ENCODE results near the gene SPECC1.
"Not testable (repeated sequence)": the region's sequence is repeated elsewhere in the genome, so short reads cannot be mapped to it uniquely, and the experiment has no call there.

The SPECC1 gene

GRCh38 chr17:20314834-20315233 is 305.7 kb downstream of the SPECC1 start:
- H3K4me3 ChIP-seq (ENCODE audit: low read depth, low read length), result no peak overlapping the region
- TF ChIP-seq CTCF (IDR thresholded peaks at IDR 0.05; ENCODE audit: control insufficient read depth, extremely low read depth, insufficient read depth), result no peak

GRCh38 chr17:20315311-20315710 is 306.2 kb downstream of the SPECC1 start:
- no peak for TF ChIP-seq CTCF (IDR thresholded peaks at IDR 0.05; ENCODE audit: control insufficient read depth, extremely low read depth, insufficient read depth)
- DNase-seq (ENCODE audit: low read depth), result no peak
- no peak overlapping the region for H3K4me3 ChIP-seq (ENCODE audit: low read depth, low read length)

More at GRCh38 chr17:20314834-20315233, 305.7 kb downstream of the SPECC1 start:
- no peak for DNase-seq (ENCODE audit: low read depth)

GRCh38 chr17:20315821-20316220 is 306.7 kb downstream of the SPECC1 start:
- H3K4me3 ChIP-seq (ENCODE audit: low read depth, low read length), result no peak overlapping the region
- TF ChIP-seq CTCF (IDR thresholded peaks at IDR 0.05; ENCODE audit: control insufficient read depth, extremely low read depth, insufficient read depth), result no peak
- DNase-seq (ENCODE audit: low read depth), result no peak

GRCh38 chr17:20320535-20321229 is 311.5 kb downstream of the SPECC1 start:
- H3K4me3 ChIP-seq (ENCODE audit: low read depth, low read length), result not testable (repeated sequence)
- DNase-seq (ENCODE audit: low read depth), result peak; percentile 22
- TF ChIP-seq CTCF (IDR thresholded peaks at IDR 0.05; ENCODE audit: control insufficient read depth, extremely low read depth, insufficient read depth), result peak; percentile 84

GRCh38 chr17:20321357-20321756 is 312.2 kb downstream of the SPECC1 start:
- peak overlapping the region; percentile 25; the same call in 1 of the 2 replicates for H3K4me3 ChIP-seq (ENCODE audit: low read depth, low read length)
- not testable (repeated sequence) for DNase-seq (ENCODE audit: low read depth)

GRCh38 chr17:20327739-20328138 is 318.6 kb downstream of the SPECC1 start:
- not testable (repeated sequence) for DNase-seq (ENCODE audit: low read depth); H3K4me3 ChIP-seq (ENCODE audit: low read depth, low read length)

- not testable (repeated sequence) for H3K4me3 ChIP-seq (ENCODE audit: low read depth, low read length); DNase-seq (ENCODE audit: low read depth)
Observed at GRCh38 chr17:20351405-20351804, 342.2 kb downstream of the SPECC1 start.

GRCh38 chr17:20352567-20352966 is 343.4 kb downstream of the SPECC1 start:
- not testable (repeated sequence) for H3K4me3 ChIP-seq (ENCODE audit: low read depth, low read length); DNase-seq (ENCODE audit: low read depth)

GRCh38 chr17:20363846-20364245 is 354.7 kb downstream of the SPECC1 start:
- H3K4me3 ChIP-seq (ENCODE audit: low read depth, low read length); DNase-seq (ENCODE audit: low read depth): not testable (repeated sequence)
